ENCODE data around the gene PWWP2B.

PWWP2B gene

GRCh38 chr10:132455441-132455971 lies 58.5 kb downstream of the PWWP2B start:
- no peak for TF ChIP-seq CTCF (conservative IDR thresholded peaks at IDR 0.05; ENCODE audit: low read depth, low read length)
- no peak overlapping the region for H3K4me3 ChIP-seq (ENCODE audit: low read depth, low read length)
- no peak for DNase-seq (ENCODE audit: low read depth)

- TF ChIP-seq CTCF (conservative IDR thresholded peaks at IDR 0.05; ENCODE audit: low read depth, low read length): no peak
- H3K4me3 ChIP-seq (ENCODE audit: low read depth, low read length): no peak overlapping the region
- DNase-seq (ENCODE audit: low read depth): no peak
These were observed 59.2 kb downstream of the PWWP2B start for GRCh38 chr10:132455986-132456847.

GRCh38 chr10:132456881-132457280 lies 59.9 kb downstream of the PWWP2B start:
- no peak overlapping the region for H3K4me3 ChIP-seq (ENCODE audit: low read depth, low read length)
- DNase-seq (ENCODE audit: low read depth): no peak
- no peak for TF ChIP-seq CTCF (conservative IDR thresholded peaks at IDR 0.05; ENCODE audit: low read depth, low read length)

- H3K4me3 ChIP-seq (ENCODE audit: low read depth, low read length): no peak overlapping the region
- peak; percentile 5 for TF ChIP-seq CTCF (conservative IDR thresholded peaks at IDR 0.05; ENCODE audit: low read depth, low read length)
- DNase-seq (ENCODE audit: low read depth): no peak
These were observed 60.5 kb downstream of the PWWP2B start for GRCh38 chr10:132457328-132458070.

- no peak for DNase-seq (ENCODE audit: low read depth)
- no peak overlapping the region for H3K4me3 ChIP-seq (ENCODE audit: low read depth, low read length)
- TF ChIP-seq CTCF (conservative IDR thresholded peaks at IDR 0.05; ENCODE audit: low read depth, low read length): no peak
These were observed 61.1 kb downstream of the PWWP2B start for GRCh38 chr10:132458071-132458585.

- peak; percentile 73 for TF ChIP-seq CTCF (conservative IDR thresholded peaks at IDR 0.05; ENCODE audit: low read depth, low read length)
- no peak overlapping the region for H3K4me3 ChIP-seq (ENCODE audit: low read depth, low read length)
- DNase-seq (ENCODE audit: low read depth): peak; percentile 13
These were observed 61.7 kb downstream of the PWWP2B start for GRCh38 chr10:132458586-132459300.
